NCI-H2227 treated with DMSO at 0.1 percent for 48 hours (cell line): ENCODE measurements around the gene ACOT8.

Experiments used
- DNase-seq: peaks from one replicate; lab custom pipeline; 2025; lab: John Stamatoyannopoulos, UW

ACOT8 gene

GRCh38 chr20:45792317-45793118, 64.7 kb downstream of the ACOT8 start:
- DNase-seq: no peak
